H1 (cell line): ENCODE results near the gene GFI1B. TPM values are rescaled to one million over a fixed set of nuclear protein-coding genes. Genes with fewer than 3 reads are reported as not detected.

Experiments
- CTCF ChIA-PET: fragments of 300-600 bp; sonication (Branson Sonifier 250); formaldehyde crosslinking; loops from one replicate; lab custom pipeline; 2021; ENCODE audit not compliant: partially characterized antibody; lab: Charles Lee
- POLR2A ChIA-PET: fragments of 300-600 bp; sonication (Branson Sonifier 250); formaldehyde crosslinking; loops from one replicate; lab custom pipeline; 2021; ENCODE audit warnings: inconsistent platforms; ENCODE audit not compliant: partially characterized antibody; lab: Charles Lee
- DNase-seq, 2 experiments: peaks; one replicate each; pipeline versions ENCODE4 v3.0.0 to v3.0.0-alpha.2; 2010 to 2022; ENCODE audit warnings: low spot score in 2 of 2, low read depth in 1 of 2, mixed read lengths in 1 of 2
- FAIRE-seq: peaks from 2 replicates; lab custom pipeline; 2011; peaks lifted over from hg19 to GRCh38; lab: Jason Lieb, UNC
- H2AFZ ChIP-seq: 2 replicates; pipeline ENCODE4 v1.8.1; 2012; ENCODE audit warnings: low read length, inconsistent platforms
- H2AK5ac ChIP-seq: 2 replicates; pipeline ENCODE4 v1.6.1; 2013; ENCODE audit warnings: low read depth, low read length
- H2BK120ac ChIP-seq: replicated peaks from 2 replicates; pipeline ENCODE3; 2013; ENCODE audit warnings: low read depth, low read length, inconsistent platforms
- H2BK12ac ChIP-seq: 2 replicates; pipeline ENCODE4 v1.6.1; 2013; ENCODE audit warnings: low read depth, low read length
- H2BK15ac ChIP-seq: 2 replicates; pipeline ENCODE4 v1.6.1; 2013; ENCODE audit warnings: low read length
- H2BK20ac ChIP-seq: 2 replicates; pipeline ENCODE4 v1.6.1; 2013; ENCODE audit warnings: low read length
- H2BK5ac ChIP-seq: 2 replicates; pipeline ENCODE4 v1.6.1; 2013; ENCODE audit warnings: low read depth, low read length
- H3K14ac ChIP-seq: 2 replicates; pipeline ENCODE4 v1.6.1; 2013; ENCODE audit warnings: inconsistent platforms; ENCODE audit not compliant: insufficient read length
- H3K18ac ChIP-seq: 2 replicates; pipeline ENCODE4 v1.6.1; 2013; ENCODE audit warnings: low read length; ENCODE audit errors: extremely low read depth
- H3K23ac ChIP-seq: 2 replicates; pipeline ENCODE4 v1.6.1; 2013; ENCODE audit warnings: inconsistent platforms; ENCODE audit not compliant: insufficient read length
- H3K23me2 ChIP-seq: 2 replicates; pipeline ENCODE4 v1.6.1; 2013; ENCODE audit warnings: low read depth, low read length
- H3K27ac ChIP-seq: 2 replicates; pipeline ENCODE4 v1.6.1; 2011; ENCODE audit warnings: low read depth, low read length, inconsistent platforms
- H3K27me3 ChIP-seq, 4 experiments: replicated peaks in 1 of 4; 1 replicate in 1 of 4; 2 replicates in 3 of 4; pipeline versions ENCODE4 v1.6.1 to v1.8.1; 2011 to 2013; ENCODE audit warnings: low read length in 3 of 4, mild to moderate bottlenecking in 3 of 4, inconsistent platforms in 2 of 4, mixed read lengths in 2 of 4, moderate library complexity in 1 of 4; ENCODE audit not compliant: control insufficient read depth in 3 of 4, insufficient read depth in 3 of 4; ENCODE audit errors: extremely low read depth in 1 of 4
- H3K36me3 ChIP-seq, 4 experiments: 2 replicates each; pipeline versions ENCODE4 v1.6.1 to v1.8.1; 2011 to 2013; ENCODE audit warnings: mild to moderate bottlenecking in 4 of 4, low read length in 3 of 4, moderate library complexity in 2 of 4, control low read depth in 1 of 4, inconsistent platforms in 1 of 4; ENCODE audit not compliant: insufficient read depth in 4 of 4, control insufficient read depth in 2 of 4
- H3K4ac ChIP-seq: replicated peaks from 2 replicates; pipeline ENCODE3; 2013; ENCODE audit warnings: low read length, low read depth, mixed read lengths, inconsistent platforms; ENCODE audit not compliant: insufficient read length
- H3K4me1 ChIP-seq, 4 experiments: replicated peaks in 1 of 4; 1 replicate in 1 of 4; 2 replicates in 3 of 4; pipeline versions ENCODE4 v1.6.1 to v1.8.1; 2011 to 2013; ENCODE audit warnings: low read length in 3 of 4, inconsistent platforms in 2 of 4, mixed read lengths in 1 of 4; ENCODE audit not compliant: insufficient read depth in 4 of 4, control insufficient read depth in 3 of 4
- H3K4me2 ChIP-seq, 2 experiments: 2 replicates each; pipeline versions ENCODE4 v1.6.1 to v1.8.1; 2011 to 2013; ENCODE audit warnings: low read depth in 2 of 2, low read length in 2 of 2, control low read depth in 1 of 2, inconsistent platforms in 1 of 2, mild to moderate bottlenecking in 1 of 2; ENCODE audit not compliant: insufficient read depth in 1 of 2
- H3K4me3 ChIP-seq, 4 experiments: fragments of 200-600, 300-600 bp in 1 of 4; sonication (generic), shearing (Covaris generic), sonication (Bioruptor Twin) in 1 of 4; 2 replicates each; pipeline versions ENCODE4 v1.5.1 to v1.8.1; 2011 to 2016; ENCODE audit warnings: low read length in 4 of 4, low read depth in 3 of 4, control low read depth in 2 of 4, inconsistent platforms in 2 of 4, mild to moderate bottlenecking in 2 of 4, mixed read lengths in 1 of 4, moderate library complexity in 1 of 4; ENCODE audit not compliant: insufficient read depth in 2 of 4; ENCODE audit errors: extremely low read depth in 1 of 4
- H3K56ac ChIP-seq: replicated peaks from 2 replicates; pipeline ENCODE3; 2013; ENCODE audit warnings: low read depth, mild to moderate bottlenecking, mixed read lengths, low read length, inconsistent platforms; ENCODE audit not compliant: insufficient read length
- H3K79me1 ChIP-seq: 2 replicates; pipeline ENCODE4 v1.6.1; 2013; ENCODE audit warnings: low read depth, low read length, control low read depth
- H3K79me2 ChIP-seq, 2 experiments: 2 replicates each; pipeline versions ENCODE4 v1.6.1 to v1.8.1; 2012 to 2013; ENCODE audit warnings: low read length in 2 of 2, mild to moderate bottlenecking in 2 of 2, inconsistent platforms in 1 of 2; ENCODE audit not compliant: insufficient read depth in 2 of 2, control insufficient read depth in 1 of 2
- H3K9ac ChIP-seq, 4 experiments: replicated peaks in 1 of 4; 1 replicate in 1 of 4; 2 replicates in 3 of 4; pipeline versions ENCODE4 v1.6.1 to v1.8.1; 2011 to 2013; ENCODE audit warnings: low read depth in 3 of 4, low read length in 3 of 4, control low read depth in 2 of 4, mild to moderate bottlenecking in 2 of 4, moderate library complexity in 2 of 4, inconsistent platforms in 1 of 4; ENCODE audit errors: extremely low read depth in 1 of 4
- H3K9me3 ChIP-seq, 2 experiments: 2 replicates each; pipeline versions ENCODE4 v1.6.1 to v1.8.1; 2012 to 2013; ENCODE audit warnings: mild to moderate bottlenecking in 2 of 2, moderate library complexity in 2 of 2, control low read depth in 1 of 2, inconsistent platforms in 1 of 2, low read depth in 1 of 2, low read length in 1 of 2, mixed read lengths in 1 of 2; ENCODE audit not compliant: insufficient read depth in 2 of 2
- H4K20me1 ChIP-seq, 2 experiments: replicated peaks in 1 of 2; 2 replicates each; pipeline versions ENCODE3 to v1.8.1; 2011 to 2013; ENCODE audit warnings: inconsistent platforms in 2 of 2, low read length in 2 of 2, mild to moderate bottlenecking in 1 of 2; ENCODE audit not compliant: insufficient read depth in 2 of 2, control insufficient read depth in 1 of 2
- H4K5ac ChIP-seq: 2 replicates; pipeline ENCODE4 v1.6.1; 2013; ENCODE audit warnings: low read length, low read depth, mixed read lengths, inconsistent platforms; ENCODE audit not compliant: insufficient read length
- H4K8ac ChIP-seq: 2 replicates; pipeline ENCODE4 v1.8.0; 2013; ENCODE audit warnings: mild to moderate bottlenecking, moderate library complexity, low read length, inconsistent platforms; ENCODE audit not compliant: insufficient read depth; ENCODE audit errors: extremely low read depth
- H4K91ac ChIP-seq: replicated peaks from 2 replicates; pipeline ENCODE3; 2013; ENCODE audit warnings: low read length, mixed read lengths, inconsistent platforms; ENCODE audit not compliant: insufficient read length
- KDM1A ChIP-seq: fragments of 200-600, 300-600 bp; sonication (generic); IDR thresholded peaks from 2 replicates; pipeline ENCODE4 v1.7.1; 2016; ENCODE audit warnings: mild to moderate bottlenecking, low read length, borderline replicate concordance
- WGBS, 2 experiments: shearing (Covaris generic) in 1 of 2; methylation state at CpG; one replicate each; pipeline versions ENCODE4 v1.1.6 to v1.1.7; 2013 to 2015; ENCODE audit warnings: low lambda C conversion rate in 2 of 2, mixed read lengths in 2 of 2, inconsistent platforms in 1 of 2, low coverage in 1 of 2, missing lambda C conversion rate in 1 of 2; ENCODE audit not compliant: insufficient replicate concordance in 2 of 2, insufficient coverage in 1 of 2, insufficient read length in 1 of 2; ENCODE audit errors: extremely low coverage in 1 of 2, missing lambda C conversion rate in 1 of 2; 5-methylcytosine and 5-hydroxymethylcytosine counted together
- polyA plus RNA-seq, 7 experiments: library from polyadenylated mRNA; depleted of rRNA in 3 of 7; stranded (reverse) in 5 of 7; unstranded in 2 of 7; fragments of >200 nt in 5 of 7; fragments of 200-250 nt in 2 of 7; gene quantifications; 1 replicate in 5 of 7; 2 replicates in 1 of 7; 4 replicates in 1 of 7; pipeline versions ENCODE4 v1.2.1 to v1.2.3, GENCODE V29; 2011 to 2013; ENCODE audit warnings: missing spikeins in 2 of 7, mixed read lengths in 2 of 7
- total RNA-seq: library from RNA; stranded (reverse); fragmentation: NEBNext Ultra II Directional; extraction: Animal tissue kit (Norgen Biotek cat#: 25700); gene quantifications from 2 replicates; pipeline ENCODE4 v1.2.1, GENCODE V29; 2021

GFI1B gene
- total and polyA plus RNA-seq, 2 of the 8 experiments (the other 6 are each of a cell fraction or from before 2014, with no cell fraction given) = 0.09 to 0.11 TPM

- WGBS, 2 experiments = 84% methylated on average over 8 of the region's 8 CpGs; no CpG with 5 or more reads in 1 of the 2 experiments
Measured at GRCh38 chr9:132947756-132948155, 30.7 kb upstream of the GFI1B start.

More at GRCh38 chr9:132947756-132948155, 30.7 kb upstream of the GFI1B start:
- Histone ChIP-seq H3K9me3 (no peaks in the 10 kb centered on the region), H3K36me3 (no peaks in the 10 kb centered on the region), H2BK5ac (no peak overlapping the region), H2BK20ac (no peak overlapping the region), H3K79me1 (peaks cover under 1% of the 10 kb centered on the region), H3K9ac (no peak overlapping the region), H3K4me3 (no peak overlapping the region), H4K8ac (no peak overlapping the region), H2AK5ac (no peak overlapping the region), H3K18ac (no peak overlapping the region), H3K27me3 (no peaks in the 10 kb centered on the region), H4K5ac (no peak overlapping the region), H3K4me2 (no peak overlapping the region), H3K14ac (no peak overlapping the region), H4K20me1 (no peaks in the 10 kb centered on the region), H3K79me2 (peaks cover 6 to 14% of the 10 kb centered on the region in 2 experiments), H2AFZ (no peak overlapping the region), H3K4ac (no peak overlapping the region), H2BK120ac (no peak overlapping the region), H4K91ac (no peak overlapping the region), H2BK12ac (no peak overlapping the region), H2BK15ac (no peak overlapping the region), H3K56ac (no peak overlapping the region), H3K27ac (no peak overlapping the region), H3K4me1 (peaks cover 2 to 10% (median 7%) of the 10 kb centered on the region in 4 experiments), H3K23me2 (peaks cover 7% of the 10 kb centered on the region; the same call in 1 of the 2 replicates), H3K23ac (no peak overlapping the region)
- POLR2A ChIA-PET = interaction anchor here (0.6 kb wide), 1 partner anchor 24 kb away, joined by 3 read pairs; no protein-coding TSS in a partner anchor
- no peak for FAIRE-seq
- CTCF ChIA-PET = interaction anchor here (0.6 to 1.4 kb wide), 4 partner anchors 24 to 105 kb away, joined by 3 to 8 read pairs (median 3); no protein-coding TSS in a partner anchor
- DNase-seq = no peak
- no peak for TF ChIP-seq KDM1A
- TF ChIP-seq, all 59 proteins: peak for 0
